Stimulated activated CD4-positive, alpha-beta T cell treated with anti-CD3 and anti-CD28 coated beads, Interleukin-2, amount 100 ng/mL, for 48 hours (primary cell): ENCODE measurements around the gene PIH1D1.

Source experiments
- DNase-seq, 2 donors: peaks; one replicate each; pipeline ENCODE4 v3.0.0-alpha.2; 2020

PIH1D1 gene

DNA sequence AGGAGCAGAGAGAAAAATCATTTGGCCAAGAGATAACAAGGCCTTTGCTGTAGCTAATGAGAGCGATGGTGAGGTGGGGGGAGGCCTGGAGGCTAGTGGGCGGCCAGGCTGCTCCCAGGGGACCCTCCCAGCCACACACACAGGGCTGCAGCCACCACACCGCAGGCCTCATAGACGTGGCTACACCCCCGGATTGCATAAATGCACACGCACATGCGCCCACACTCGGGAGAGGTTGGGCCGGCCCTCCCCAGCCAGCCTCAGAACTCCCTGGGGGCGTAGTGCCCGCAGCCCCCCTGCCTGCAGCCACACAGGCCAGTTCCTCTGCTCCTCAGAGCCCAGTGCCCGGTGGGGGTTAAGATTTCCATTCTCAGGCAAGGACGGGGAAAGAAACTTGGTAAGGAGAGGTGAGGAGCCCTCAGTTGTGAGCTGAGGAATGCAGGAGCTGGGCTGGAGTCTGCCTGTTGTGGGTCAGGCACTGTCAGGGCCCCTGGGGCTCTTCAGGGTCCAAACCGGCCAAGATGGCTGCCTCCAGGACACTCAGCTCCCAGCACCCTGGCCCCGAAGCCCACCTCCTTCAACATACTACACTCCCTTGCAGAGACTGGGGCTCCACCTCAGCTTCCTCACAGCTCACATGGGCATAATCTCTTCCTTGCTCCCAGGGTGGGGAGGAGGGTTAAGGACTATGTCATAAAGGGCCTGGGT is 36.4 kb downstream of the PIH1D1 start:
- no peak for DNase-seq

- no peak for DNase-seq
Measured at GRCh38 chr19:49414256-49414655, 37.4 kb downstream of the PIH1D1 start.

DNA sequence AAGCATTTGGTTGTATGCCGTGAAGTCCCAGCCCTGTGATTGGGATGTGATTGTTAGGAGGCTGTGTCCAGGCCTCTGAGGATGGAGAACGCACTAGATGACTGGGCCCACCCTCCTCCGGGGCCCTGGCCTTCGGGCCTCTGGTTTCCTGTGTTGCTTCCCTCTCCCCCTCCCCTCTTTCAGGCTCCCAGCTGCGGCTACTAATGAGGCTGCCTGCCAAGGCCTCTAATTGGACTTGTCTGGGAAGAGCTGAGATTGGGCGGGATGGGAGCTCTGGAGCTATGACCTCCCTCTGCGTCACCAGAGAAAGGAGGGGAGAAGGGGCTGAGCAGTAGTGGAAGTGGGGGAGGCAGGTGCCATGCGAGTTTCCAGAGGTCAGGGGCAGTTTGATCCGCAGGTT is 38.3 kb downstream of the PIH1D1 start:
- DNase-seq, result no peak

DNA sequence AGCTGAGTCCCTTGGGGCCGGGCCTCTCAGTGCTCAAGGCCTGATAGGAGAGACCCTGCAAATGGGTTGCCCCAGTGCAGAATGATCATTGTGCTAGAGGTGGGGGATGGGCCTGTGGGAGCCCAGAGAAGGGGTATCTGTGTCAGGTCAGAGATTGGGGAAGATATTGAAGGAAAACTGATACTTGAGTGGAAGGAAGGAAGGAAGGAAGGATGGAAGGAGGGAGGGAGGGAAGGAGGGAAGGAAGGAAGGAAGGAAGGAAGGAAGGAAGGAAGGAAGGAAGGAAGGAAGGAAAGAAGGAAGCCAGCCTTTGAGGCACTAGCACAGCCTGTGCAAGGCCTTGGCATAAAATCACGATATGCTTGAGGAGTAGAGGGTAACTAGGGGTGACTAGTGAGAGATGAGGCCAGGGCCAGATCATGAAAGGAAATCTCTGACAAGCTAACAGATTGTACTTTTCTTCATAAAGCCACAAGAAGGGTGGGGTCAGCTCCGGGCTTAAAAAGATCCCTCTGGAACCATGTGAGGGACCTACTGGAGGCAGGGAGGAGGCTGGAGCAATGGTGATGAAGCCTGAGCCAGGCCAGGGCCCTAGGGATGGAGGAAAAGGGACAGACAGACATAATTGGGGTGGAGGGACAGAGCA is 39.8 kb downstream of the PIH1D1 start:
- DNase-seq, result no peak

DNA sequence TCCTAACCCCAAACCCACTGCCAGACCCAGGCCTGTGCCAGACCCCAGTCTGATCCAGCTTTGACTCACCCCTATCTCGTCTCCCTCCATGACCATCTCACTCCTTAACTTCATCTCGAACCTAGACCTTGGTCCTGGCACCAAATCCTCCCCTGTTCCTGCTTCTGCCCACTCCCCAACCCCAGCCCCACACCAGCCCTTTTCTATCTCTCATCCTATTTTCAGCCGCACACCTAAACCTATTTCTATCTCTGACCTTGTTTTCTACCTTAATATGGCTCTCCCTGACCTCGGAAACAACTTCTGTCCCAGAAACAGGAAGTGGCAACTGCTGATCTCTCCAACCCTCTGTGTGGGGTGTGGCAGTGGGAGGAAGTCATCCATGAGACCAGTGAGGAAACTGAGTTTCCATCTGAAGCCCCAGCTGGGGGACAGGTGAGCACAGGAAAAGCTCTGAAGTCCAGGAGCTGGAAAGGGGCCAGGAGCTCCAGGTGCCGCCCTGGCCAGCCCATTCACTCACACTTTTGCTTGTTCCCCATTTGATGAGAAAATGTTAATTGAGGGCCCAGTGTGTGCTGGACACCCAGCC is 42.1 kb downstream of the PIH1D1 start:
- DNase-seq, result no peak

- DNase-seq, result no peak
Measured at GRCh38 chr19:49408816-49409440, 42.7 kb downstream of the PIH1D1 start.

DNA sequence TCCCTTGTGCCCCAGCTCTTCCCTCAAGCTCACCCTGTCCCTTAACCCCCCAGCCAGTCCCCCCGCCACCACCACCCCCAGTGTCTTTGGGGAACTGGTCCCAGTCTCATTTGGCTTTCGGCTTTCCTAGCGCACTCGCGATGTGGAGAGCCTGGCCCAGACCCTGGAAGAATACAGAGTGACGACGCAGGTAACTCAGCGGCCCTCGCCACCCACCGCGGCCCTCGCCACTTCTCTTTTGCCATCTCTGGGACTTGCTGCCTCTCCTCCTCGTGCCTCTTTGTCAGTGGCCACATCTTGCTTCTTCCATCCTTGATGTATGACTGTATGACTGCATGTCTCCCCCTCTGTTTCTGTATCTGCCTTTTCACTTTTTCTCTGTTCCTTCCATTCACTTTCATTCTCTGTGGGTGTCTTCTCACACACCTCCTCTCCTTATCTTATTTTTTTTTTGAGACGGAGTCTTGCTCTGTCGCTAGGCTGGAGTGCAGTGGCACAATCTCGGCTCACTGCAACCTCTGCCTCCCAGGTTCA is 44.1 kb downstream of the PIH1D1 start:
- DNase-seq, result no peak

GRCh38 chr19:49407079-49407478 is 44.5 kb downstream of the PIH1D1 start:
- no peak for DNase-seq

GRCh38 chr19:49403404-49404187 is 48.0 kb downstream of the PIH1D1 start:
- no peak for DNase-seq

DNA sequence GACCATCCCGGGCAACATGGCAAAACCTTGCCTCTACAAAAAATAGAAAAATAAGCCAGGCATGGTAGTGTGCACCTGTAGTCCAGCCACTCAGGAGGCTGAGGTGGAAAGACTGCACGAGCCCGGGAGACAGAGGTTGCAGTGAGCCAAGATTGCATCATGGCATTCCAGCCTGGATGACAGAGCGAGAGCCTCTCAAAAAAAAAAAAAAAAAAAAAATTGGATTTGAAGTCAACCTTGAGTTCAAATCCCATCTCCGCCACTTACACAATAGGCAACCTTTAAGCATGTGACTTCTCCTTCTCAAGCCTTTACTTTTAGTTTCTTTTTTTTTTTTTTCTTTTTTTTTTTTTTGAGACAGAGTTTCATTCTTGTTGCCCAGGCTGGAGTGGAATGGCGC is 51.6 kb downstream of the PIH1D1 start:
- DNase-seq, result no peak

DNA sequence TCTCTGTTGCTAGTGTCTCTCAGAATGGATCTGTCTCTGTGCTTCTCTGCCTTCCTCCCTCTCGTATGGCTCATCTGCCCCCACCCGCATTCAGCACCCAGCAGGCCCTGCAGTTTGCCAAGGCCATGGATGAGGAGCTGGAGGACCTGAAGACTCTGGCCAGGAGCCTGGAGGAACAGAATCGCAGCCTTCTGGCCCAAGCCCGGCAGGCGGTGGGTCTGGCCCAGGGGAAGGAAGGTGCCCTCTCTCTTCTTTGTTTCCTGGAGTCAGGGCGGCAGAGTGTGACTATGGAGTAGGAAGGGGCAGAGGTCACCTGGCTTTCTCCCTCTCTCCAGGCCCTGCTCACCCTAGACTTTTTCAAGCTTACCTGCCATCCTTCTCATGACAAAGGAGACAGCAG is 52.7 kb downstream of the PIH1D1 start:
- no peak for DNase-seq

DNA sequence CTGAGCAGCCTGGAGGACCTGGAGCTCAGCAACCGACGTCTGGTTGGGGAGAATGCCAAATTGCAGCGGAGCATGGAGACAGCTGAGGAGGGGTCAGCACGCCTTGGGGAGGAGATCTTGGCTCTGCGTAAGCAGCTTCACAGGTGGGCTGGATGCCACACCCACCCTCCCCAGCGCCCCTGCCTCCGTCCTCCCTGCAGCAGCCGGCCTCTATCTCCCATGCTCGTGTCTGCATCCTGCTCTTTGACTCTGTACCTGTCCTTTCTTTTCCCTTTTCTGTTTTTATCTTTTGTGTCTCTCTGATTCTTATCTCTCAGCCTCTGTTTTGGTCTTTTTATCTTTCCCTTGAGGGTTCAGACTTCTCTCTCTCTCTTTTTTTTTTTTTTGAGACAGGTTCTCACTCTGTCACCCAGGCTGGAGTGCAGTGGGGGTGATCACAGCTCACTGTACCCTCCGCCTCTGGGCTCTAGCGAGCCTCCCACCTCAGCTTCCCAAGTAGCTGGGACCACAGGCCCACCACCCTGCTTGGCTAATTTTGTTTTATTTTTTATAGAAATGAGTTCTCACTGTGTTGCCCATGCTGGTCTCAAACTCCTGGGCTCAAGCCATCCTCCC is 53.5 kb downstream of the PIH1D1 start:
- DNase-seq, result no peak

- DNase-seq, result no peak
Measured at GRCh38 chr19:49396738-49397505, 54.7 kb downstream of the PIH1D1 start.
